BJ (cell line): ENCODE results near the gene RPS21. TPM values are rescaled to one million over a fixed set of nuclear protein-coding genes. Genes with fewer than 3 reads are reported as not detected.

Experiments
- CTCF ChIA-PET: fragments of 350-600 bp; formaldehyde crosslinking; extraction: SDS; loops from one replicate; lab custom pipeline; 2021; ENCODE audit warnings: antibody characterized with exemption, inconsistent platforms; lab: Yijun Ruan, JAX
- POLR2A ChIA-PET: fragments of 300-600 bp; sonication (Branson Sonifier 250); formaldehyde crosslinking; extraction: SDS; loops from one replicate; lab custom pipeline; 2021; ENCODE audit warnings: antibody characterized with exemption; lab: Charles Lee
- DNase-seq: peaks from one replicate; pipeline ENCODE4 v3.0.0-alpha.2; 2011; ENCODE audit warnings: low read depth
- H3K27me3 ChIP-seq: 2 replicates; pipeline ENCODE4 v1.6.0; 2011; ENCODE audit warnings: low read length; ENCODE audit not compliant: control insufficient read depth, insufficient read depth
- H3K36me3 ChIP-seq: 2 replicates; pipeline ENCODE4 v1.5.1; 2011; ENCODE audit warnings: low read length; ENCODE audit not compliant: control insufficient read depth, insufficient read depth
- H3K4me3 ChIP-seq: 2 replicates; pipeline ENCODE4 v1.5.1; 2011; ENCODE audit warnings: low read depth, mild to moderate bottlenecking, control low read depth, low read length
- CTCF ChIP-seq: IDR thresholded peaks from 2 replicates; pipeline ENCODE4 v1.5.1; 2011; ENCODE audit warnings: low read depth, mild to moderate bottlenecking, control low read depth, inconsistent platforms, low read length, moderate library complexity; ENCODE audit not compliant: insufficient read depth
- polyA plus RNA-seq: library from polyadenylated mRNA; depleted of rRNA; stranded (reverse); fragments of >200 nt; gene quantifications from 2 replicates; pipeline ENCODE4 v1.2.3, GENCODE V29; 2011

Gene RPS21
- polyA plus RNA-seq, 1 experiment: 3,818 TPM

GRCh38 chr20:62417981-62418708 lies 31.2 kb downstream of the RPS21 start:
- H3K27me3 ChIP-seq: peaks cover 2% of the 10 kb centered on the region; the same call in 1 of the 2 replicates
- no peak overlapping the region for H3K4me3 ChIP-seq
- DNase-seq: no peak
- CTCF ChIA-PET: no interaction called here
- TF ChIP-seq CTCF: no peak
- POLR2A ChIA-PET: no interaction called here
- H3K36me3 ChIP-seq: no peaks in the 10 kb centered on the region

DNA sequence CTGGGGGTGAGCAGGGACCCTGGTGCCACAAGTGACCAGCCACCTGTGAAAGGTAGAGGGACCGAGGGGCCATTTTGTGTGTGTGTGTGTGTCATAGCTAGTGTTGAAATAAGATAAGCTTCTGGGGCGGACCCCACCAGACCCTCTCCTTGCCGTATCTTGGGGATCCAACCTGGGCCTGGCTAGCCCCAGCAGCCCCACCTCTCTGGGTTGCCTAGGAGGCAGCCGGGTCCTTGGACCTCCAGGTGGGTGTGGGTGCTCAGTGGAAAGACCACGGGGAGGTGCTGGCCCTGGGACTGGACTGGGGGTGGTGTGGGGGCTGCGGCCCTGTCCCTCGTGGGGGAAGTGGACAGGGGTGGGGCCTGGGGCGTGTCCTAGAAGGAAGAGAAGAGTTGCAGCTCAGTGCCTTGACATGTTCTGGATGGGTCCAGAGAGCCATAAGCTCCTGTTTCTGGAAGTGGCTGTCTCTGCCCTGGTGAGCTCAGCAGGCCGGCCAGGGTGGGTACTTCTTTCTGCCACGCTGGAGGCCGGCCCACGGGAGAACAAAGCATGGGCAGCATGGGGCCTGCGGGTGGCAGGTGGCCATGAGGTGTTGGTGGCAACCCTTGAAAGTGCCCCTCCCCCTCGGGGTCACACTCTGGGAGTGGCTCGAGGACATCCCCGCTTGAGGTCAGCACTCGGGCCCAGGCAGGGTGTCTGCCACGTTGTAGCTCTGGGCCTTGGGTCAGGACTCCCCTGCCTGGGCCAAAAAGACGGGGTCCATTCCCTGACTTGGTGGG lies 32.0 kb downstream of the RPS21 start:
- DNase-seq: no peak
- ChIA-PET POLR2A (no interaction called here), CTCF (no interaction called here)
- Histone ChIP-seq H3K27me3 (peaks cover 4% of the 10 kb centered on the region; the same call in 1 of the 2 replicates), H3K4me3 (no peak overlapping the region), H3K36me3 (no peaks in the 10 kb centered on the region)
- no peak for TF ChIP-seq CTCF

DNA sequence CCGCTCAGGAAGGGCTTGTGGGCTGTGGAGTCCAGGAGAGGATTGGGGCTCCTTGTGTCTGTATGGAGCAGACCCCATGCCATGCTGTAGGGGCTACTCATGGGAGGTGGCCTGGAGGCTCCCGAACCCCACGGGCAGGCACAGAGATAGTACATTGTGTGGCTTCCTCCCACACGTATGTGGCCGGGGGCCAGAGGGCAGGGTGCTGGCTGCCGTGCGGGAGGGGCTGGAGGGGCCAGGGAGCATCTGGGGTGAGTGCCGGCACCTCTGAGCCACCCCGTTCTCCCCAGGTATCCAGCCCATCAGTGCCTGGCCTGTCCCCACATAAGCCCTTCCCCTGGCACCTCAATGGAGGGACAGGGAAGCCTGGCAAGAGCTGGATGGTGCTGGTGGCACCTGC lies 32.9 kb downstream of the RPS21 start:
- peaks cover 4% of the 10 kb centered on the region; the same call in 1 of the 2 replicates for H3K27me3 ChIP-seq
- POLR2A ChIA-PET: no interaction called here
- CTCF ChIA-PET: no interaction called here
- H3K36me3 ChIP-seq: no peaks in the 10 kb centered on the region
- TF ChIP-seq CTCF: no peak
- H3K4me3 ChIP-seq: no peak overlapping the region
- no peak for DNase-seq

DNA sequence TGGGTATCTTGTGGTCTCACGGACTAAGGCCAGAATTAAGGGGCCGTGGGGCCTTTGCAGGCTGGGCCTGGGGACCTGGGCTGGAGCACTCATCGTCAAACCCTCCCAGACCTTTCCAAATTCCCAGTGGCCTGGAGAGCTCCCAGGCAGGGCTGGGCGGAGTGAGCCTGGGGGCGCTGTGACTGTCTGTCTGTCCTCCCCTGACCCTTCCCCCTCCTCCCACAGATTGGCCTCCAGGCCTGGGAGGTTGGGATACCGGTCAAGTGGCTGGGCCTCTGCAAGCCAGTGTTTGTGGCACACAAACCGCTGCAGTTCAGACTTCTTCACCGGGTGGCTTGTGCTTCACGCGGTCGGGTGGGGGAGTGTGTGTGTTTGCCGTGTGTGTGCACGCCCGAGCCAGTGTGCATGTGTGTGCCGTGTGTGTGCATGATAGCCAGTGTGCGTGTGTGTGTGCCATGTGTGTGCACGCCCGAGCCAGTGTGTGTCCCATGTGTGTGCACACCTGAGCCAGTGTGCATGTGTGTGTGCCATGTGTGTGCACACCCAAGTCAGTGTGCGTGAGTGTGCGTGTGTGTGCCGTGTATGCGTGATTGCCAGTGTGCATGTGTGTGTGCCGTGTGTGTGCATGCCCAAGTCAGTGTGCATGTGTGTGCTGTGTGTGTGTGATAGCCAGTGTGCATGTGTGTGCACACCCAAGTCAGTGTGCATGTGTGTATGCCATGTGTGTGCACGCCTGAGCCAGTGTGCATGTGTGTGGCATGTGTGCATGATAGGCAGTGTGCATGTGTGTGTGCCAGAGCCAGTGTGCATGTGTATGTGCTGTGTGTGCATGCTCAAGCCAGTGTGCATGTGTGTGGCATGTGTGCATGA lies 34.2 kb downstream of the RPS21 start:
- Histone ChIP-seq H3K4me3 (no peak overlapping the region), H3K27me3 (peaks cover 4% of the 10 kb centered on the region; the same call in 1 of the 2 replicates), H3K36me3 (no peaks in the 10 kb centered on the region)
- no peak for TF ChIP-seq CTCF
- CTCF ChIA-PET: no interaction called here
- DNase-seq: no peak
- POLR2A ChIA-PET: no interaction called here

DNA sequence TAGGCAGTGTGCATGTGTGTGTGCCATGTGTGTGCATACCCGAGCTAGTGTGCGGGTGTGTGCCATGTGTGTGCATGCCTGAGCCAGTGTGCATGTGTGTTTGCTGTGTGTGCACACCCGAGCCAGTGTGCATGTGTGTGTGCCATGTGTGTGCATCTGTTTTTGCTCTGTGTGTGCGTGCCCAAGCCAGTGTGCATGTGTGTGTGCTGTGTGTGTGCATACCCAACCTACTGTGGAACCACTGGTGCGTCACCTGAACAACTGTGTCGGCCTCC lies 34.8 kb downstream of the RPS21 start:
- ChIA-PET CTCF (no interaction called here), POLR2A (no interaction called here)
- H3K27me3 ChIP-seq: peaks cover 4% of the 10 kb centered on the region; the same call in 1 of the 2 replicates
- no peaks in the 10 kb centered on the region for H3K36me3 ChIP-seq
- H3K4me3 ChIP-seq: no peak overlapping the region
- no peak for TF ChIP-seq CTCF
- DNase-seq: no peak
